PC-9 (cell line): ENCODE results near the gene ZC3H12A. TPM values are rescaled to one million over a fixed set of nuclear protein-coding genes. Genes with fewer than 3 reads are reported as not detected.

Source experiments
- BruUV-seq: library from RNA; stranded (reverse); fragments of 400-500 nt; replicated peaks from 2 replicates; lab custom pipeline; 2021; lab: Mats Ljungman, UMichigan
- CTCF ChIA-PET: fragments of 300-600 bp; sonication (Branson Sonifier 250); formaldehyde crosslinking; loops from one replicate; lab custom pipeline; 2022; ENCODE audit warnings: antibody characterized with exemption; lab: Charles Lee
- POLR2A ChIA-PET: fragments of 300-600 bp; sonication (Branson Sonifier 250); formaldehyde crosslinking; loops from one replicate; lab custom pipeline; 2022; ENCODE audit warnings: antibody characterized with exemption; ENCODE audit not compliant: unreplicated experiment; lab: Charles Lee
- DNase-seq, 2 experiments: peaks; one replicate each; pipeline versions ENCODE4 v3.0.0 to v3.0.0-alpha.2; 2015 to 2022; ENCODE audit warnings: mixed read lengths in 1 of 2
- H2AFZ ChIP-seq: fragments of 200-600 bp; sonication (generic); 2 replicates; pipeline ENCODE4 v1.8.1; 2017; ENCODE audit warnings: antibody characterized with exemption
- H3F3A ChIP-seq: fragments of 200-600 bp; sonication (generic); 2 replicates; pipeline ENCODE4 v1.8.1; 2017; ENCODE audit warnings: antibody characterized with exemption, mild to moderate bottlenecking, low read depth; ENCODE audit not compliant: insufficient read depth
- H3K27ac ChIP-seq: fragments of 200-600 bp; sonication (generic); 2 replicates; pipeline ENCODE4 v1.6.1; 2016; ENCODE audit warnings: mixed run types
- H3K27me3 ChIP-seq: fragments of 200-600 bp; sonication (generic); 2 replicates; pipeline ENCODE4 v1.6.1; 2016; ENCODE audit warnings: low read depth, mixed run types; ENCODE audit not compliant: insufficient read depth
- H3K36me3 ChIP-seq: fragments of 200-600 bp; sonication (generic); 2 replicates; pipeline ENCODE4 v1.6.1; 2016; ENCODE audit warnings: low read depth, mixed run types
- H3K4me1 ChIP-seq: fragments of 200-600 bp; sonication (generic); replicated peaks from 2 replicates; pipeline ENCODE4 v1.6.1; 2016; ENCODE audit warnings: mixed run types; ENCODE audit not compliant: insufficient read depth
- H3K4me2 ChIP-seq: fragments of 200-600 bp; sonication (generic); 2 replicates; pipeline ENCODE4 v1.6.1; 2017; ENCODE audit warnings: mixed run types
- H3K4me3 ChIP-seq: fragments of 200-600 bp; sonication (generic); 2 replicates; pipeline ENCODE4 v1.6.1; 2016; ENCODE audit warnings: mixed run types
- H3K79me2 ChIP-seq: fragments of 200-600 bp; sonication (generic); 2 replicates; pipeline ENCODE4 v1.6.1; 2017; ENCODE audit warnings: low read depth, mixed run types
- H3K9me2 ChIP-seq: fragments of 200-600 bp; sonication (generic); 2 replicates; pipeline ENCODE4 v1.8.1; 2017; ENCODE audit warnings: mild to moderate bottlenecking; ENCODE audit not compliant: insufficient read depth
- H3K9me3 ChIP-seq: fragments of 200-600 bp; sonication (generic); 2 replicates; pipeline ENCODE4 v1.8.1; 2016; ENCODE audit warnings: low read depth; ENCODE audit not compliant: insufficient read depth
- H4K20me1 ChIP-seq: fragments of 200-600 bp; sonication (generic); 2 replicates; pipeline ENCODE4 v1.8.1; 2017; ENCODE audit not compliant: insufficient read depth
- EZH2 ChIP-seq: fragments of 200-600 bp; sonication (generic); IDR thresholded peaks from 2 replicates; pipeline ENCODE4 v1.8.0; 2017; ENCODE audit warnings: antibody characterized with exemption, low read depth
- intact Hi-C: fragments of 100-400 bp; cut with micrococcal nuclease; formaldehyde crosslinking; loops from one replicate; pipeline ENCODE4 v1.10.0; 2022; ENCODE audit not compliant: unreplicated experiment
- total RNA-seq: library from RNA; stranded (reverse); gene quantifications from 2 replicates; pipeline ENCODE4 v1.2.3, GENCODE V29; 2021
- TF ChIP-seq, protein P1 (sequence below): fragments of 200-600 bp; sonication (generic); conservative IDR thresholded peaks from 2 replicates; pipeline ENCODE4 v1.6.1; 2017; ENCODE audit warnings: mixed run types, antibody characterized with exemption, mild to moderate bottlenecking, moderate library complexity

Gene ZC3H12A
- total RNA-seq, 1 experiment from 2014 or later: 18.7 TPM

DNA sequence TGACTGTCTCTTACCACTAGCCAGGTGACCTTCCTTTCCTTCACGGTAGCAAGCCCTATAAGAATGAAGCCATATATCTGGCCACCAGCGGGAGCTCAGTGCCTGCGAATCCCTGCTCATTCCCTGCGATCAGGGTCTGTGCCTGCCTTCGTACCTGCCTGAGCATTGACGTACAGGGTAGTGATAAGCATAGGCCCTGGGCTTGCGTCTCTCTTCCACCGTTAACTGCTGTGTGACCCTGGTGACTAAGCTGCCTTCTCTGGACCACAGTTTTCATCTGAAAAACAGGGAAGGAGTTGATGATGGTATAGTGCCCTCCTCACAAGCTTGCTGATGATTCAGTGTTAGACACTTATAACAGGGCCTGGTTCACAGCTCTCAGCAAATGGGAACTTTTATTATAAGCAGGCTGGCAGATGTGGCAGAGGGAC lies 4.1 kb downstream of the ZC3H12A start:
- Histone ChIP-seq H3K27me3 (no peaks in the 10 kb centered on the region), H3K27ac (peak overlapping the region; percentile 96), H3K79me2 (peaks cover 79% of the 10 kb centered on the region), H3K4me3 (peak overlapping the region; percentile 94), H3F3A (peaks cover 65% of the 10 kb centered on the region), H3K36me3 (peaks cover 42% of the 10 kb centered on the region), H3K4me1 (peaks cover 50% of the 10 kb centered on the region), H3K9me2 (no peaks in the 10 kb centered on the region), H2AFZ (no peak overlapping the region), H3K4me2 (peak overlapping the region; percentile 95), H4K20me1 (no peaks in the 10 kb centered on the region; the same call in 1 of the 2 replicates), H3K9me3 (no peaks in the 10 kb centered on the region)
- ChIA-PET POLR2A (no interaction called here), CTCF (interaction anchor here (0.5 to 1.6 kb wide), 4 partner anchors 9 to 124 kb away, joined by 3 to 14 read pairs (median 3); no protein-coding TSS in a partner anchor)
- intact Hi-C loops: loop anchor here (5.0 to 10.0 kb wide), 6 partner anchors 74 to 1091 kb away; partner anchors contain the start of genes GNL2, MTF1, SNIP1 and STK40
- no peak for TF ChIP-seq EZH2
- TF ChIP-seq, protein P1, sequence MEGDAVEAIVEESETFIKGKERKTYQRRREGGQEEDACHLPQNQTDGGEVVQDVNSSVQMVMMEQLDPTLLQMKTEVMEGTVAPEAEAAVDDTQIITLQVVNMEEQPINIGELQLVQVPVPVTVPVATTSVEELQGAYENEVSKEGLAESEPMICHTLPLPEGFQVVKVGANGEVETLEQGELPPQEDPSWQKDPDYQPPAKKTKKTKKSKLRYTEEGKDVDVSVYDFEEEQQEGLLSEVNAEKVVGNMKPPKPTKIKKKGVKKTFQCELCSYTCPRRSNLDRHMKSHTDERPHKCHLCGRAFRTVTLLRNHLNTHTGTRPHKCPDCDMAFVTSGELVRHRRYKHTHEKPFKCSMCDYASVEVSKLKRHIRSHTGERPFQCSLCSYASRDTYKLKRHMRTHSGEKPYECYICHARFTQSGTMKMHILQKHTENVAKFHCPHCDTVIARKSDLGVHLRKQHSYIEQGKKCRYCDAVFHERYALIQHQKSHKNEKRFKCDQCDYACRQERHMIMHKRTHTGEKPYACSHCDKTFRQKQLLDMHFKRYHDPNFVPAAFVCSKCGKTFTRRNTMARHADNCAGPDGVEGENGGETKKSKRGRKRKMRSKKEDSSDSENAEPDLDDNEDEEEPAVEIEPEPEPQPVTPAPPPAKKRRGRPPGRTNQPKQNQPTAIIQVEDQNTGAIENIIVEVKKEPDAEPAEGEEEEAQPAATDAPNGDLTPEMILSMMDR: no peak
- no TSS peak for BruUV-seq
- DNase-seq: no peak

DNA sequence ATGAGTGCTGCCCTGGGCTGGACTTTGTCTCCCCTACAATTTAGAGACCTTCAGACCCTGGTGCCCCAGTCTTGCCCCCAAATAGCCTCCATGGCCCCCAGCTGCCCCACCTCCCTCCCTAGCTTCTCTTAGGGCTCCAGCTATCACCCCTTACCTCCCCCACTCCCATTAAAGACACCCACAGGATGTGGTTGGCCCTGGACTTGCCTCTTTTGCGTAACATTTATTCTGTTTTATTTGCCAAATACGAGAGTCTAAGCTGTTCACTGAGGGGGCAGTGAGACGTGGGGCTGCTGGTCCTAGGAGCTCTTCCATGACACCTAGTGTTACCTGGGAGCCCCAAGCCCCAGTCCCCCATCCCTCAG lies 4.5 kb downstream of the ZC3H12A start:
- no peak overlapping the region for H2AFZ ChIP-seq
- H3K27ac ChIP-seq: peak overlapping the region; percentile 96
- ChIA-PET POLR2A (interaction anchor here (0.6 kb wide), 1 partner anchor 37 kb away, joined by 10 read pairs; no protein-coding TSS in a partner anchor), CTCF (interaction anchor here (1.0 to 1.6 kb wide), 2 partner anchors 8 to 20 kb away, joined by 3 to 14 read pairs; no protein-coding TSS in a partner anchor)
- no peaks in the 10 kb centered on the region for H3K9me3 ChIP-seq
- no peaks in the 10 kb centered on the region for H3K9me2 ChIP-seq
- no peaks in the 10 kb centered on the region; the same call in 1 of the 2 replicates for H4K20me1 ChIP-seq
- intact Hi-C loops: loop anchor here (1.0 to 10.0 kb wide), 7 partner anchors 55 to 1092 kb away; partner anchors contain the start of genes GNL2, MTF1, SNIP1 and STK40
- no peak for TF ChIP-seq EZH2
- TF ChIP-seq, protein P1: no peak
- H3K4me2 ChIP-seq: peak overlapping the region; percentile 95
- H3K4me3 ChIP-seq: peak overlapping the region; percentile 94
- BruUV-seq: no TSS peak
- peaks cover 65% of the 10 kb centered on the region for H3F3A ChIP-seq
- H3K79me2 ChIP-seq: peaks cover 74% of the 10 kb centered on the region
- peaks cover 50% of the 10 kb centered on the region for H3K4me1 ChIP-seq
- H3K27me3 ChIP-seq: no peaks in the 10 kb centered on the region
- DNase-seq: no peak
- H3K36me3 ChIP-seq: peaks cover 46% of the 10 kb centered on the region

DNA sequence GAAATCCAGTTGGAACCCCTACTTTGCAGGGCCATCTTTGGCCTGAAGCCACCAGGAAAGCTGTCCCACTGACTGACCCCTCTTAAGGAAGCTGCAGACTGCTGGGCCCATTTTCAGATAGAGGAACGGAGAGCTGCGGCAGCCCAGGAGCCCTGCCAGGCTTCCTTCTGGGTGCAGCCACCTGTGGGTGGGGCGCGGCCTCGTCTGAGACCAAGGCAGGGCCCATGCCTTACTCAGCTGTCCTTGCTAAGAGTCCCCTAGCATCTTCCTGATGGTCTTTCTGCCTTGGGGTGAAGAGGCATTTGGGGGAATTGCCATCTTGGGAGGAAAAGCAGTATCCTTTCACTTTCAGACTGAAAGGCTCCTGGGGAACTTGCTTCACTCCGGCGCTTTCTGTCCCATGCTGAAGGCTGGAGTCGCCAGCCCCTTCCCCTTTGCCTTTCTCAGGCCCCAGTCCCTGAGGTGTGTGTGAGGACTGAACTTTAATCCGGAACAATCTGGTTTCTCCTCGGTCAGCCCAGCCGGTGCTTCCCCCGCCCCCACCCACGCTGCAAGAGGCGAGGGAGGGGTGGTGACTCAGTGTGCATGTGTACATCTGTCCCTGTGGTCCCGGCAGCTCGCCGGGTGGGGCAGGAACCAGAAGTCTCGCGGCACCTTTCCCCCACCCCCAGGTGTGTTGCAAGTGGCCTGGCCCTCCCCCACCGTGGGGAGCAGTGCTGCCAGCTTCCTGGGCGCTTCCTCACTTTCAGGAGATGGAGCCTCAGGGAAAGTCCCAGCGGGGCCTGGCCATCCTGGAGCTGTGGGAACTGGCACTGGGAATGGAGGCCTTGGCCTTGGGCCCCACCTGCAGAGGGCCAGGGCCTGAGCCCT lies 5.1 kb downstream of the ZC3H12A start:
- Histone ChIP-seq H3K4me1 (peaks cover 56% of the 10 kb centered on the region), H3K9me3 (no peaks in the 10 kb centered on the region), H3K27ac (peak overlapping the region; percentile 96), H3K9me2 (no peaks in the 10 kb centered on the region), H3K27me3 (no peaks in the 10 kb centered on the region), H4K20me1 (no peaks in the 10 kb centered on the region; the same call in 1 of the 2 replicates), H3K4me3 (peak overlapping the region; percentile 94), H3K79me2 (peaks cover 72% of the 10 kb centered on the region), H3F3A (peaks cover 71% of the 10 kb centered on the region), H2AFZ (no peak overlapping the region), H3K36me3 (peaks cover 46% of the 10 kb centered on the region), H3K4me2 (peak overlapping the region; percentile 95)
- DNase-seq: peak; percentile 93 to 98
- ChIA-PET POLR2A (interaction anchor here (0.5 to 0.7 kb wide), 5 partner anchors 9 to 1093 kb away, joined by 3 to 12 read pairs (median 4); partner anchors contain the start of gene MEAF6), CTCF (interaction anchor here (0.6 to 1.6 kb wide), 3 partner anchors 8 to 35 kb away, joined by 3 to 14 read pairs (median 11); no protein-coding TSS in a partner anchor)
- TF ChIP-seq, protein P1: no peak
- TF ChIP-seq EZH2: no peak
- intact Hi-C loops: loop anchor here (1.0 to 10.0 kb wide), 7 partner anchors 55 to 1092 kb away; partner anchors contain the start of genes GNL2, MTF1, SNIP1 and STK40
- TSS peak; percentile 54 for BruUV-seq
